Measurements from ENCODE around the gene ADCY5. TPM values are rescaled to one million over a fixed set of nuclear protein-coding genes. Genes with fewer than 3 reads are reported as not detected.

Gene ADCY5
- total and polyA plus RNA-seq, 2 donors (not counting 1 experiment from before 2014, with no cell fraction given) = not detected

- Histone ChIP-seq H3K4me2 (replicated peaks; ENCODE audit: low read depth, low read length, poor library complexity, severe bottlenecking) (no peak overlapping the region), H2AFZ (ENCODE audit: insufficient read depth, low read depth, low read length, poor library complexity, severe bottlenecking) (no peak overlapping the region), H3K9ac (ENCODE audit: low read length) (no peak overlapping the region), H3K79me2 (ENCODE audit: control insufficient read depth, insufficient read depth, low read length) (no peaks in the 10 kb centered on the region), H3K4me3 (ENCODE audit: control extremely low read depth in 1 of 5, extremely low read depth in 1 of 5, insufficient read depth in 1 of 5, low read depth in 2 of 5, low read length in 4 of 5) (no peak overlapping the region), H4K20me1 (ENCODE audit: control insufficient read depth, insufficient read depth, low read length, poor library complexity, severe bottlenecking) (no peaks in the 10 kb centered on the region), H3K36me3 (replicated peaks in 1 of 2; ENCODE audit: control extremely low read depth in 1 of 2, control insufficient read depth in 1 of 2, extremely low read depth in 1 of 2, insufficient read depth in 2 of 2, low read length in 1 of 2) (no peaks in the 10 kb centered on the region), H3K27ac (ENCODE audit: low read length in 2 of 2) (no peak overlapping the region), H3K4me1 (ENCODE audit: control insufficient read depth in 2 of 2, insufficient read depth in 2 of 2, low read length in 2 of 2) (no peaks in the 10 kb centered on the region), H3K9me3 (ENCODE audit: control extremely low read depth in 1 of 3, control insufficient read depth in 2 of 3, insufficient read depth in 1 of 3, low read length in 2 of 3) (peaks cover 0 to 2% (median 0%) of the 10 kb centered on the region in 3 donors), H3K27me3 (replicated peaks in 1 of 4; ENCODE audit: control extremely low read depth in 1 of 4, control insufficient read depth in 3 of 4, insufficient read depth in 4 of 4, low read length in 3 of 4) (peaks cover 0 to 3% (median 0%) of the 10 kb centered on the region in 4 experiments)
- WGBS (ENCODE audit: insufficient coverage) = 54% methylated on average over 6 of the region's 15 CpGs
- no peak for TF ChIP-seq EZH2 (IDR thresholded peaks at IDR 0.05; ENCODE audit: borderline replicate concordance, insufficient read depth, low read depth, low read length, poor library complexity, severe bottlenecking)
- no peak for TF ChIP-seq CTCF (IDR thresholded peaks at IDR 0.05)
- intact Hi-C loops (cut with micrococcal nuclease) = no loop called here
- H3K27me3 Mint-ChIP-seq = peaks cover 31% of the 10 kb centered on the region
- no peaks in the 10 kb centered on the region for H3K4me1 Mint-ChIP-seq
- ATAC-seq (ENCODE audit: low read depth) = no peak
- no peak overlapping the region for H3K27ac Mint-ChIP-seq
- ChIA-PET POLR2A (no interaction called here), CTCF (no interaction called here)
- no peaks in the 10 kb centered on the region for H3K9me3 Mint-ChIP-seq (ENCODE audit: insufficient read depth)
- no peak for DNase-seq
- H3K4me3 Mint-ChIP-seq = no peak overlapping the region
These were observed 101.1 kb downstream of the ADCY5 start for GRCh38 chr3:123347691-123348264.

- no peaks in the 10 kb centered on the region for H4K20me1 ChIP-seq (ENCODE audit: control insufficient read depth, insufficient read depth, low read length, poor library complexity, severe bottlenecking)
- H3K4me1 ChIP-seq (ENCODE audit: control insufficient read depth in 2 of 2, insufficient read depth in 2 of 2, low read length in 2 of 2) = no peaks in the 10 kb centered on the region
- TF ChIP-seq EZH2 (IDR thresholded peaks at IDR 0.05; ENCODE audit: borderline replicate concordance, insufficient read depth, low read depth, low read length, poor library complexity, severe bottlenecking) = no peak
- no peak for TF ChIP-seq CTCF (IDR thresholded peaks at IDR 0.05)
- H2AFZ ChIP-seq (ENCODE audit: insufficient read depth, low read depth, low read length, poor library complexity, severe bottlenecking) = no peak overlapping the region
- DNase-seq = no peak
- H3K36me3 ChIP-seq (replicated peaks in 1 of 2; ENCODE audit: control extremely low read depth in 1 of 2, control insufficient read depth in 1 of 2, extremely low read depth in 1 of 2, insufficient read depth in 2 of 2, low read length in 1 of 2) = no peaks in the 10 kb centered on the region
- no peak overlapping the region for H3K9ac ChIP-seq (ENCODE audit: low read length)
- no peak for ATAC-seq (ENCODE audit: low read depth)
- peaks cover 0 to 3% (median 0%) of the 10 kb centered on the region in 4 experiments for H3K27me3 ChIP-seq (replicated peaks in 1 of 4; ENCODE audit: control extremely low read depth in 1 of 4, control insufficient read depth in 3 of 4, insufficient read depth in 4 of 4, low read length in 3 of 4)
- no peaks in the 10 kb centered on the region for H3K79me2 ChIP-seq (ENCODE audit: control insufficient read depth, insufficient read depth, low read length)
- Mint-ChIP-seq H3K27me3 (peaks cover 31% of the 10 kb centered on the region), H3K4me3 (no peak overlapping the region), H3K27ac (no peak overlapping the region), H3K4me1 (no peaks in the 10 kb centered on the region), H3K9me3 (ENCODE audit: insufficient read depth) (no peaks in the 10 kb centered on the region)
- ChIA-PET POLR2A (no interaction called here), CTCF (no interaction called here)
- no peak overlapping the region for H3K4me2 ChIP-seq (replicated peaks; ENCODE audit: low read depth, low read length, poor library complexity, severe bottlenecking)
- intact Hi-C loops (cut with micrococcal nuclease) = no loop called here
- no peak overlapping the region for H3K4me3 ChIP-seq (ENCODE audit: control extremely low read depth in 1 of 5, extremely low read depth in 1 of 5, insufficient read depth in 1 of 5, low read depth in 2 of 5, low read length in 4 of 5)
- no peak overlapping the region for H3K27ac ChIP-seq (ENCODE audit: low read length in 2 of 2)
- peaks cover 0 to 2% (median 0%) of the 10 kb centered on the region in 3 donors for H3K9me3 ChIP-seq (ENCODE audit: control extremely low read depth in 1 of 3, control insufficient read depth in 2 of 3, insufficient read depth in 1 of 3, low read length in 2 of 3)
- 100% methylated on average over 1 of the region's 4 CpGs for WGBS (ENCODE audit: insufficient coverage)
These were observed 101.7 kb downstream of the ADCY5 start for GRCh38 chr3:123347205-123347604.
